Effector memory CD8-positive, alpha-beta T cell (primary cell): ENCODE data around the gene WNK2.

Experiments
- ATAC-seq: fragments of 150-1000 bp; cut with Tn5 transposase; replicated peaks from 2 replicates; pipeline ENCODE4 v1.10.0; 2021; ENCODE audit warnings: mild to moderate bottlenecking, moderate library complexity
- DNase-seq, 3 experiments: peaks; one replicate each; pipeline ENCODE4 v3.0.0; 2021
- H3K27ac Mint-ChIP-seq, 2 donors: one replicate each; pipeline ENCODE4 v1.8.0; 2022; ENCODE audit warnings: mild to moderate bottlenecking in 2 of 2, mixed read lengths in 2 of 2, moderate library complexity in 2 of 2
- H3K27me3 Mint-ChIP-seq, 2 donors: one replicate each; pipeline ENCODE4 v1.8.0; 2022; ENCODE audit warnings: mixed read lengths in 2 of 2
- H3K36me3 Mint-ChIP-seq: one replicate; pipeline ENCODE4 v1.8.0; 2022; ENCODE audit warnings: mild to moderate bottlenecking, moderate library complexity, mixed read lengths; ENCODE audit not compliant: insufficient read depth
- H3K4me1 Mint-ChIP-seq, 2 donors: one replicate each; pipeline ENCODE4 v1.8.0; 2022; ENCODE audit warnings: low read depth in 2 of 2, mixed read lengths in 2 of 2
- H3K4me3 Mint-ChIP-seq, 2 donors: one replicate each; pipeline ENCODE4 v1.8.0; 2022; ENCODE audit warnings: mild to moderate bottlenecking in 2 of 2, mixed read lengths in 2 of 2, moderate library complexity in 2 of 2
- H3K9me3 Mint-ChIP-seq, 2 donors: one replicate each; pipeline ENCODE4 v1.8.0; 2022; ENCODE audit warnings: mixed read lengths in 2 of 2

The WNK2 gene

GRCh38 chr9:93300175-93300572 lies 116.2 kb downstream of the WNK2 start:
- Mint-ChIP-seq H3K4me1 (peaks cover 3 to 5% of the 10 kb centered on the region in 2 donors), H3K27ac (no peak overlapping the region), H3K36me3 (peaks cover 5% of the 10 kb centered on the region), H3K9me3 (no peaks in the 10 kb centered on the region), H3K27me3 (peaks cover 14 to 45% of the 10 kb centered on the region in 2 donors), H3K4me3 (no peak overlapping the region)
- DNase-seq (no peak), ATAC-seq (no peak)

- no peak for ATAC-seq
- Mint-ChIP-seq H3K4me3 (no peak overlapping the region), H3K4me1 (peaks cover 3 to 5% of the 10 kb centered on the region in 2 donors), H3K27me3 (peaks cover 14 to 45% of the 10 kb centered on the region in 2 donors), H3K36me3 (peaks cover 7% of the 10 kb centered on the region), H3K9me3 (no peaks in the 10 kb centered on the region), H3K27ac (no peak overlapping the region)
- DNase-seq, result no peak
These were observed 116.7 kb downstream of the WNK2 start for GRCh38 chr9:93300585-93301081.

GRCh38 chr9:93301291-93301811 lies 117.4 kb downstream of the WNK2 start:
- no peak overlapping the region for H3K4me3 Mint-ChIP-seq
- peaks cover 7% of the 10 kb centered on the region for H3K36me3 Mint-ChIP-seq

GRCh38 chr9:93301911-93302541 lies 118.1 kb downstream of the WNK2 start:
- H3K9me3 Mint-ChIP-seq, result no peaks in the 10 kb centered on the region
- peaks cover 14 to 49% of the 10 kb centered on the region in 2 donors for H3K27me3 Mint-ChIP-seq
- peaks cover 3 to 5% of the 10 kb centered on the region in 2 donors for H3K4me1 Mint-ChIP-seq
- peak overlapping the region in 1 of 2 donors; percentile 36 for H3K27ac Mint-ChIP-seq
- DNase-seq (no peak), ATAC-seq (no peak)
- H3K4me3 Mint-ChIP-seq, result no peak overlapping the region
- H3K36me3 Mint-ChIP-seq, result peaks cover 7% of the 10 kb centered on the region

More at GRCh38 chr9:93301291-93301811, 117.4 kb downstream of the WNK2 start:
- no peaks in the 10 kb centered on the region for H3K9me3 Mint-ChIP-seq
- peaks cover 14 to 46% of the 10 kb centered on the region in 2 donors for H3K27me3 Mint-ChIP-seq
- DNase-seq (no peak), ATAC-seq (no peak)
- no peak overlapping the region for H3K27ac Mint-ChIP-seq
- peaks cover 3 to 5% of the 10 kb centered on the region in 2 donors for H3K4me1 Mint-ChIP-seq

GRCh38 chr9:93302586-93303257 lies 118.8 kb downstream of the WNK2 start:
- H3K36me3 Mint-ChIP-seq, result peaks cover 7% of the 10 kb centered on the region
- no peaks in the 10 kb centered on the region for H3K9me3 Mint-ChIP-seq
- ATAC-seq (peak; percentile 78), DNase-seq (peak; percentile 45 to 50 (median 45))
- peaks cover 0 to 3% of the 10 kb centered on the region in 2 donors for H3K4me1 Mint-ChIP-seq
- peaks cover 14 to 49% of the 10 kb centered on the region in 2 donors for H3K27me3 Mint-ChIP-seq
- H3K27ac Mint-ChIP-seq, result no peak overlapping the region
- no peak overlapping the region for H3K4me3 Mint-ChIP-seq

GRCh38 chr9:93303258-93303771 lies 119.4 kb downstream of the WNK2 start:
- ATAC-seq, result no peak
- Mint-ChIP-seq H3K27ac (no peak overlapping the region), H3K4me3 (no peak overlapping the region), H3K27me3 (peaks cover 14 to 48% of the 10 kb centered on the region in 2 donors), H3K36me3 (peaks cover 5% of the 10 kb centered on the region), H3K4me1 (no peaks in the 10 kb centered on the region), H3K9me3 (no peaks in the 10 kb centered on the region)
- DNase-seq, result no peak

- no peak for DNase-seq
- no peak for ATAC-seq
- no peak overlapping the region for H3K27ac Mint-ChIP-seq
- peaks cover 5% of the 10 kb centered on the region for H3K36me3 Mint-ChIP-seq
- H3K9me3 Mint-ChIP-seq, result no peaks in the 10 kb centered on the region
- H3K4me1 Mint-ChIP-seq, result no peaks in the 10 kb centered on the region
- H3K27me3 Mint-ChIP-seq, result peaks cover 14 to 45% of the 10 kb centered on the region in 2 donors
- no peak overlapping the region for H3K4me3 Mint-ChIP-seq
These were observed 120.1 kb downstream of the WNK2 start for GRCh38 chr9:93303806-93304573.

GRCh38 chr9:93304574-93305496 lies 120.9 kb downstream of the WNK2 start:
- Mint-ChIP-seq H3K4me3 (no peak overlapping the region), H3K4me1 (no peaks in the 10 kb centered on the region), H3K27me3 (peaks cover 13 to 43% of the 10 kb centered on the region in 2 donors), H3K36me3 (peaks cover 5% of the 10 kb centered on the region), H3K9me3 (no peaks in the 10 kb centered on the region), H3K27ac (no peak overlapping the region)
- ATAC-seq (no peak), DNase-seq (no peak)

- Mint-ChIP-seq H3K9me3 (no peaks in the 10 kb centered on the region), H3K4me3 (no peak overlapping the region), H3K4me1 (no peaks in the 10 kb centered on the region), H3K27me3 (peaks cover 7 to 41% of the 10 kb centered on the region in 2 donors), H3K36me3 (peaks cover 5% of the 10 kb centered on the region), H3K27ac (no peak overlapping the region)
- no peak for DNase-seq
- no peak for ATAC-seq
These were observed 121.6 kb downstream of the WNK2 start for GRCh38 chr9:93305497-93306020.

GRCh38 chr9:93306081-93306480 lies 122.1 kb downstream of the WNK2 start:
- peaks cover 5% of the 10 kb centered on the region for H3K36me3 Mint-ChIP-seq
- DNase-seq, result no peak
- no peak overlapping the region for H3K4me3 Mint-ChIP-seq
- no peaks in the 10 kb centered on the region for H3K9me3 Mint-ChIP-seq
- peaks cover 7 to 41% of the 10 kb centered on the region in 2 donors for H3K27me3 Mint-ChIP-seq
- ATAC-seq, result no peak
- no peak overlapping the region for H3K27ac Mint-ChIP-seq
- H3K4me1 Mint-ChIP-seq, result no peaks in the 10 kb centered on the region

GRCh38 chr9:93306579-93307091 lies 122.7 kb downstream of the WNK2 start:
- ATAC-seq, result no peak
- H3K9me3 Mint-ChIP-seq, result no peaks in the 10 kb centered on the region
- H3K4me1 Mint-ChIP-seq, result no peaks in the 10 kb centered on the region
- H3K4me3 Mint-ChIP-seq, result no peak overlapping the region
- peaks cover 5% of the 10 kb centered on the region for H3K36me3 Mint-ChIP-seq
- H3K27ac Mint-ChIP-seq, result no peak overlapping the region
- no peak for DNase-seq
- H3K27me3 Mint-ChIP-seq, result peaks cover 10 to 40% of the 10 kb centered on the region in 2 donors
